Naive B cell (primary cell): ENCODE results near the gene RCAN2. TPM values are rescaled to one million over a fixed set of nuclear protein-coding genes. Genes with fewer than 3 reads are reported as not detected.
"Not testable (repeated sequence)": the region's sequence is repeated elsewhere in the genome, so short reads cannot be mapped to it uniquely, and the experiment has no call there.

Experiments used
- ATAC-seq, 2 donors: fragments of 150-1000 bp; cut with Tn5 transposase; 2 replicates each; pipeline ENCODE4 v1.10.0; 2021; ENCODE audit warnings: low read depth in 2 of 2, mild to moderate bottlenecking in 2 of 2, moderate library complexity in 2 of 2
- DNase-seq: peaks from one replicate; pipeline ENCODE4 v3.0.0; 2022
- H3K27ac Mint-ChIP-seq, 6 donors: one replicate each; pipeline ENCODE4 v1.8.0; 2020 to 2022; ENCODE audit warnings: mild to moderate bottlenecking in 6 of 6, mixed read lengths in 6 of 6, moderate library complexity in 5 of 6, inconsistent platforms in 2 of 6
- H3K27me3 Mint-ChIP-seq, 3 donors: one replicate each; pipeline ENCODE4 v1.8.0; 2021 to 2022; ENCODE audit warnings: mixed read lengths in 3 of 3, mild to moderate bottlenecking in 1 of 3
- H3K36me3 Mint-ChIP-seq, 2 donors: one replicate each; pipeline ENCODE4 v1.8.0; 2020 to 2022; ENCODE audit warnings: mixed read lengths in 2 of 2, inconsistent platforms in 1 of 2, mild to moderate bottlenecking in 1 of 2
- H3K4me1 Mint-ChIP-seq, 3 donors: one replicate each; pipeline ENCODE4 v1.8.0; 2020 to 2022; ENCODE audit warnings: mixed read lengths in 3 of 3, inconsistent platforms in 1 of 3, mild to moderate bottlenecking in 1 of 3, moderate library complexity in 1 of 3
- H3K4me3 Mint-ChIP-seq, 8 donors: one replicate each; pipeline ENCODE4 v1.8.0; 2020 to 2022; ENCODE audit warnings: mild to moderate bottlenecking in 8 of 8, mixed read lengths in 8 of 8, moderate library complexity in 8 of 8, inconsistent platforms in 2 of 8
- H3K9me3 Mint-ChIP-seq, 7 donors: one replicate each; pipeline ENCODE4 v1.8.0; 2020 to 2022; ENCODE audit warnings: mixed read lengths in 7 of 7, mild to moderate bottlenecking in 5 of 7, inconsistent platforms in 2 of 7, moderate library complexity in 1 of 7
- polyA plus RNA-seq, 6 donors: library from polyadenylated mRNA; unstranded; fragments of 300-500 nt; fragmentation: Illumina TruSeq; gene quantifications; one replicate each; pipeline ENCODE4 v1.2.3, GENCODE V29; 2021; ENCODE audit warnings: low read depth in 6 of 6

Gene RCAN2
- polyA plus RNA-seq, 6 donors from 2014 or later: 0.20 TPM; not detected in 5

- H3K4me3 Mint-ChIP-seq: no peak overlapping the region
- H3K9me3 Mint-ChIP-seq: no peaks in the 10 kb centered on the region
- no peak for DNase-seq
- H3K27ac Mint-ChIP-seq: no peak overlapping the region
- ATAC-seq: no peak
- peaks cover 4 to 12% (median 11%) of the 10 kb centered on the region in 3 donors for H3K4me1 Mint-ChIP-seq
- H3K27me3 Mint-ChIP-seq: peaks cover 0 to 15% (median 0%) of the 10 kb centered on the region in 3 donors
- no peaks in the 10 kb centered on the region for H3K36me3 Mint-ChIP-seq
Measured at GRCh38 chr6:46353528-46353927, 137.7 kb downstream of the RCAN2 start.

- ATAC-seq (no peak), DNase-seq (no peak)
- H3K4me3 Mint-ChIP-seq: no peak overlapping the region
- H3K9me3 Mint-ChIP-seq: no peaks in the 10 kb centered on the region
- no peaks in the 10 kb centered on the region for H3K36me3 Mint-ChIP-seq
- peaks cover 0 to 19% (median 0%) of the 10 kb centered on the region in 3 donors for H3K27me3 Mint-ChIP-seq
- H3K4me1 Mint-ChIP-seq: peaks cover 4 to 11% (median 8%) of the 10 kb centered on the region in 3 donors
- H3K27ac Mint-ChIP-seq: no peak overlapping the region
Measured at GRCh38 chr6:46352541-46353268, 138.5 kb downstream of the RCAN2 start.

- no peak for ATAC-seq
- Mint-ChIP-seq H3K27me3 (peaks cover 0 to 19% (median 0%) of the 10 kb centered on the region in 3 donors), H3K9me3 (peaks cover 0 to 2% (median 0%) of the 10 kb centered on the region in 7 donors), H3K27ac (no peak overlapping the region), H3K4me1 (no peaks in the 10 kb centered on the region), H3K4me3 (no peak overlapping the region), H3K36me3 (no peaks in the 10 kb centered on the region)
- no peak for DNase-seq
Measured at GRCh38 chr6:46350714-46351113, 140.5 kb downstream of the RCAN2 start.

- H3K36me3 Mint-ChIP-seq: peaks cover 0 to 7% of the 10 kb centered on the region in 2 donors
- no peak for ATAC-seq
Measured at GRCh38 chr6:46347669-46348068, 143.6 kb downstream of the RCAN2 start.

GRCh38 chr6:46340246-46340645, 151.0 kb downstream of the RCAN2 start:
- H3K4me1 Mint-ChIP-seq: no peaks in the 10 kb centered on the region
- DNase-seq: no peak
- H3K27me3 Mint-ChIP-seq: peaks cover 20 to 35% (median 22%) of the 10 kb centered on the region in 3 donors
- H3K4me3 Mint-ChIP-seq: no peak overlapping the region
- H3K27ac Mint-ChIP-seq: no peak overlapping the region
- H3K36me3 Mint-ChIP-seq: peaks cover 0 to 8% of the 10 kb centered on the region in 2 donors
- no peaks in the 10 kb centered on the region for H3K9me3 Mint-ChIP-seq
- no peak for ATAC-seq

More at GRCh38 chr6:46347669-46348068, 143.6 kb downstream of the RCAN2 start:
- Mint-ChIP-seq H3K4me1 (no peaks in the 10 kb centered on the region), H3K27ac (no peak overlapping the region), H3K4me3 (no peak overlapping the region), H3K27me3 (peaks cover 3 to 19% (median 12%) of the 10 kb centered on the region in 3 donors), H3K9me3 (peaks cover 0 to 2% (median 0%) of the 10 kb centered on the region in 7 donors)
- DNase-seq: no peak

- no peak for ATAC-seq
- Mint-ChIP-seq H3K4me1 (no peaks in the 10 kb centered on the region), H3K27ac (no peak overlapping the region), H3K36me3 (peaks cover 0 to 5% of the 10 kb centered on the region in 2 donors), H3K27me3 (peaks cover 22 to 34% (median 33%) of the 10 kb centered on the region in 3 donors), H3K4me3 (no peak overlapping the region), H3K9me3 (peaks cover 0 to 8% (median 2%) of the 10 kb centered on the region in 7 donors)
- no peak for DNase-seq
Measured at GRCh38 chr6:46338131-46338530, 153.1 kb downstream of the RCAN2 start.

- no peaks in the 10 kb centered on the region for H3K36me3 Mint-ChIP-seq
- peaks cover 21 to 35% (median 29%) of the 10 kb centered on the region in 3 donors for H3K27me3 Mint-ChIP-seq
- no peak overlapping the region for H3K4me3 Mint-ChIP-seq
Measured at GRCh38 chr6:46334442-46334841, 156.8 kb downstream of the RCAN2 start.

GRCh38 chr6:46333481-46333880, 157.8 kb downstream of the RCAN2 start:
- Mint-ChIP-seq H3K27ac (no peak overlapping the region), H3K36me3 (no peaks in the 10 kb centered on the region), H3K4me3 (no peak overlapping the region), H3K27me3 (peaks cover 26 to 40% (median 37%) of the 10 kb centered on the region in 3 donors), H3K9me3 (peaks cover 0 to 12% (median 4%) of the 10 kb centered on the region in 7 donors), H3K4me1 (peaks cover 0 to 4% (median 0%) of the 10 kb centered on the region in 3 donors)
- ATAC-seq (no peak), DNase-seq (no peak)

More at GRCh38 chr6:46334442-46334841, 156.8 kb downstream of the RCAN2 start:
- H3K27ac Mint-ChIP-seq: peak overlapping the region in 1 of 6 donors; percentile 52
- H3K9me3 Mint-ChIP-seq: peaks cover 0 to 12% (median 4%) of the 10 kb centered on the region in 7 donors
- DNase-seq (no peak), ATAC-seq (no peak)
- H3K4me1 Mint-ChIP-seq: peaks cover 0 to 4% (median 0%) of the 10 kb centered on the region in 3 donors

GRCh38 chr6:46332448-46332847, 158.8 kb downstream of the RCAN2 start:
- not testable (repeated sequence) for H3K27ac Mint-ChIP-seq, H3K4me3 Mint-ChIP-seq, H3K4me1 Mint-ChIP-seq, DNase-seq, ATAC-seq, H3K36me3 Mint-ChIP-seq
- H3K9me3 Mint-ChIP-seq: peaks cover 0 to 12% (median 4%) of the 10 kb centered on the region in 7 donors
- H3K27me3 Mint-ChIP-seq: peaks cover 26 to 40% (median 37%) of the 10 kb centered on the region in 3 donors

- ATAC-seq: no peak
- H3K36me3 Mint-ChIP-seq: no peaks in the 10 kb centered on the region
- peaks cover 0 to 12% (median 4%) of the 10 kb centered on the region in 7 donors for H3K9me3 Mint-ChIP-seq
- H3K27me3 Mint-ChIP-seq: peaks cover 26 to 42% (median 38%) of the 10 kb centered on the region in 3 donors
- H3K4me1 Mint-ChIP-seq: peaks cover 0 to 4% (median 0%) of the 10 kb centered on the region in 3 donors
- no peak for DNase-seq
- no peak overlapping the region for H3K4me3 Mint-ChIP-seq
- no peak overlapping the region for H3K27ac Mint-ChIP-seq
Measured at GRCh38 chr6:46331461-46331860, 159.8 kb downstream of the RCAN2 start.

GRCh38 chr6:46329568-46329967, 161.7 kb downstream of the RCAN2 start:
- DNase-seq: no peak
- no peak overlapping the region for H3K27ac Mint-ChIP-seq
- H3K9me3 Mint-ChIP-seq: peaks cover 0 to 12% (median 4%) of the 10 kb centered on the region in 7 donors
- no peak for ATAC-seq
- peaks cover 0 to 8% (median 3%) of the 10 kb centered on the region in 3 donors for H3K4me1 Mint-ChIP-seq
- no peak overlapping the region for H3K4me3 Mint-ChIP-seq
- H3K27me3 Mint-ChIP-seq: peaks cover 20 to 32% (median 25%) of the 10 kb centered on the region in 3 donors
- no peaks in the 10 kb centered on the region for H3K36me3 Mint-ChIP-seq

GRCh38 chr6:46327779-46328178, 163.5 kb downstream of the RCAN2 start:
- no peak overlapping the region for H3K27ac Mint-ChIP-seq
- peaks cover 12 to 25% (median 18%) of the 10 kb centered on the region in 3 donors for H3K27me3 Mint-ChIP-seq
- no peak overlapping the region for H3K4me3 Mint-ChIP-seq
- H3K9me3 Mint-ChIP-seq: peaks cover 0 to under 1% (median 0%) of the 10 kb centered on the region in 7 donors
- H3K4me1 Mint-ChIP-seq: peaks cover 0 to 8% (median 3%) of the 10 kb centered on the region in 3 donors
- H3K36me3 Mint-ChIP-seq: no peaks in the 10 kb centered on the region
- ATAC-seq (no peak), DNase-seq (no peak)

GRCh38 chr6:46325561-46326530, 165.4 kb downstream of the RCAN2 start:
- DNase-seq (no peak), ATAC-seq (no peak)
- no peaks in the 10 kb centered on the region for H3K36me3 Mint-ChIP-seq
- peaks cover 0 to 8% (median 3%) of the 10 kb centered on the region in 3 donors for H3K4me1 Mint-ChIP-seq
- no peak overlapping the region for H3K27ac Mint-ChIP-seq
- H3K9me3 Mint-ChIP-seq: no peaks in the 10 kb centered on the region
- H3K4me3 Mint-ChIP-seq: no peak overlapping the region
- H3K27me3 Mint-ChIP-seq: peaks cover 12 to 24% (median 22%) of the 10 kb centered on the region in 3 donors
